Stimulated activated memory B cell treated with anti-CD40 and anti-IgM and Interleukin-4, amounts not matched to agents 10 μg/mL and 1 μg/mL and 100 μg/mL, for 72 hours (primary cell): ENCODE measurements around the gene TTLL8.

Source experiments
- ATAC-seq: fragments of 150-1000 bp; cut with Tn5 transposase; 2 replicates; pipeline ENCODE4 v1.10.0; 2021
- H3K27ac Mint-ChIP-seq: one replicate; pipeline ENCODE4 v1.8.0; 2022; ENCODE audit warnings: mild to moderate bottlenecking, mixed read lengths
- H3K27me3 Mint-ChIP-seq: one replicate; pipeline ENCODE4 v1.8.0; 2022; ENCODE audit warnings: mixed read lengths
- H3K36me3 Mint-ChIP-seq: one replicate; pipeline ENCODE4 v1.8.0; 2022; ENCODE audit warnings: mixed read lengths
- H3K4me1 Mint-ChIP-seq: one replicate; pipeline ENCODE4 v1.8.0; 2022; ENCODE audit warnings: mixed read lengths
- H3K4me3 Mint-ChIP-seq: one replicate; pipeline ENCODE4 v1.8.0; 2022; ENCODE audit warnings: mild to moderate bottlenecking, moderate library complexity, mixed read lengths
- H3K9me3 Mint-ChIP-seq: one replicate; pipeline ENCODE4 v1.8.0; 2022; ENCODE audit warnings: mixed read lengths

TTLL8 gene

DNA sequence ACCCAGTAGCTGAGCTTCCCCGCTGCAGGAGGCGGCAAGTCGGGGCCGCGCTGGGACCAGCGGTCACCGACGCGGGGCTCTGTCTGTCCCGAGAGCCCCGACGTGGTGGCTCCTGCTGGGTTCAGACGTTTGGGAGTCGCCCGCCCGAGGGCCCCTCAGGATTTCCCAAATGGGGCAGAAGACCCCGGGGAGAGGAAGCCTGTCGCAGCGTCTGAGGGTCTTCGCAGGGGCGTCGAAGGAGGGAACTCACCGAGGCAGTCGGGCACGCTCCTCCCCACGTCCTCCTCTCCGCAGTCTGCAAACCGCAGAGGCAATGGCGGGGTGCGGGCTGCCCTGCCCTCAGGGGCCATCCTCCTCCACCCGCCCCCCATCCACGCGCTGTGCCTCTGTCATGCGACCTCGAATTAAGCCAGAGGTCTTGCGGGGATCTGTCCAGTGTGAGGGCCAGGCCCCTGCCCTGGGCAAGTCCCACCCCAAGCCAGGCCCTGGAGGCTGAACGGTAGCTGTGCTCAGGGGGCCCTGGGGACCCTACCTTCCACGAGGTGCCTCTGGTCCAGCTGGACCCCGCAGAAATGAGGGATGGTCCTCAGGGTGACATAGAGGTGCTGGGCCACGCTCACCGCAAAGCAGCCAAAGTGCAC lies 58.0 kb downstream of the TTLL8 start:
- Mint-ChIP-seq H3K4me3 (no peak overlapping the region), H3K9me3 (no peaks in the 10 kb centered on the region), H3K4me1 (peaks cover 17% of the 10 kb centered on the region), H3K27ac (no peak overlapping the region), H3K36me3 (no peaks in the 10 kb centered on the region), H3K27me3 (peaks cover 21% of the 10 kb centered on the region)
- no peak for ATAC-seq

GRCh38 chr22:49999063-49999945 lies 58.8 kb downstream of the TTLL8 start:
- H3K4me3 Mint-ChIP-seq: no peak overlapping the region
- peaks cover 21% of the 10 kb centered on the region for H3K27me3 Mint-ChIP-seq
- no peak for ATAC-seq
- H3K27ac Mint-ChIP-seq: no peak overlapping the region
- peaks cover 18% of the 10 kb centered on the region for H3K4me1 Mint-ChIP-seq
- H3K9me3 Mint-ChIP-seq: no peaks in the 10 kb centered on the region
- no peaks in the 10 kb centered on the region for H3K36me3 Mint-ChIP-seq

GRCh38 chr22:49998718-49999062 lies 59.4 kb downstream of the TTLL8 start:
- H3K4me3 Mint-ChIP-seq: no peak overlapping the region
- H3K27ac Mint-ChIP-seq: no peak overlapping the region
- no peaks in the 10 kb centered on the region for H3K9me3 Mint-ChIP-seq
- H3K36me3 Mint-ChIP-seq: no peaks in the 10 kb centered on the region
- H3K27me3 Mint-ChIP-seq: peaks cover 21% of the 10 kb centered on the region
- H3K4me1 Mint-ChIP-seq: peaks cover 18% of the 10 kb centered on the region
- ATAC-seq: no peak

GRCh38 chr22:49997932-49998717 lies 60.0 kb downstream of the TTLL8 start:
- Mint-ChIP-seq H3K4me3 (no peak overlapping the region), H3K4me1 (peaks cover 22% of the 10 kb centered on the region), H3K27me3 (peaks cover 21% of the 10 kb centered on the region), H3K9me3 (no peaks in the 10 kb centered on the region), H3K27ac (no peak overlapping the region), H3K36me3 (no peaks in the 10 kb centered on the region)
- ATAC-seq: no peak

DNA sequence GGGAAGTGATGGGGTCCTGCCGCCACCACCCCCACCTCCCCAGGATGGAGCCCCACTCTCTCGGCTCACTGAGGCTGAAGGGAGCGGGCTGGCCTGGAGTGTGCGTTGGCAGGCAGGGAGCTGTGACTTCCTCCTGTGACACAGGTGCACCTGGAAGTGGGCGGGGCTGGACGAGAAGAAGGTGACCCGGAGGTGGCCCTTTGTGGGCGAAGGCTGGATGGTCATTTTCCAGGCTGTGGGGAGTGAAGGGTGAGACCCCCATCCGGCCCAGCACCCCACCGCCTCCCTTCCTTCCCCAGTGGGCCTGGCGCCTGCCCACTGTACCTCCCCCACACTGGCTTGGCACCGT lies 60.9 kb downstream of the TTLL8 start:
- H3K4me1 Mint-ChIP-seq: peaks cover 28% of the 10 kb centered on the region
- peaks cover 21% of the 10 kb centered on the region for H3K27me3 Mint-ChIP-seq
- no peak overlapping the region for H3K4me3 Mint-ChIP-seq
- no peak for ATAC-seq
- H3K27ac Mint-ChIP-seq: no peak overlapping the region
- H3K9me3 Mint-ChIP-seq: no peaks in the 10 kb centered on the region
- H3K36me3 Mint-ChIP-seq: no peaks in the 10 kb centered on the region

GRCh38 chr22:49996518-49997250 lies 61.4 kb downstream of the TTLL8 start:
- ATAC-seq: no peak
- H3K9me3 Mint-ChIP-seq: no peaks in the 10 kb centered on the region
- no peak overlapping the region for H3K27ac Mint-ChIP-seq
- peaks cover 21% of the 10 kb centered on the region for H3K27me3 Mint-ChIP-seq
- peaks cover 28% of the 10 kb centered on the region for H3K4me1 Mint-ChIP-seq
- no peak overlapping the region for H3K4me3 Mint-ChIP-seq
- H3K36me3 Mint-ChIP-seq: no peaks in the 10 kb centered on the region

DNA sequence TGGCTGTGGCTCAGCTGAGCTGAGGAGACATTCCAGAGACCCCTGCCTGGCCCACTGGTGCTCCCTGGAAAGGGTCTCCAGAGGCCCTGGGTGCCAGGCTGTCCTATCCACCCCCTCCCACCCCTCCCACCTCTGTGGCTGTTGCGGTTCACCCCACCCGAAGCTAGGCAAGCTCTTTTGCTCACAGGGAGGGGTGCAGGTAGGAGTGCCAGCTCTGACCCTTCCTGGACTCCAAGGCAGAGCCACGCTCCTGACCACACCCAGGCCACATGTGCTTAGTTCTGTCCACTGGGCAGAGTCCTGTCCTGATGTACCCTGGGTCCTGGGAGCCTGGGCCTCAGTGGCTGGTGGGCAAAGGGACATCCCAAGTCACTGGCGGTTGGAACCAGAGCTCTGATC lies 62.0 kb downstream of the TTLL8 start:
- H3K27me3 Mint-ChIP-seq: peaks cover 18% of the 10 kb centered on the region
- peaks cover 2% of the 10 kb centered on the region for H3K9me3 Mint-ChIP-seq
- no peak for ATAC-seq
- no peak overlapping the region for H3K27ac Mint-ChIP-seq
- H3K36me3 Mint-ChIP-seq: peaks cover 2% of the 10 kb centered on the region
- peaks cover 28% of the 10 kb centered on the region for H3K4me1 Mint-ChIP-seq
- H3K4me3 Mint-ChIP-seq: no peak overlapping the region

DNA sequence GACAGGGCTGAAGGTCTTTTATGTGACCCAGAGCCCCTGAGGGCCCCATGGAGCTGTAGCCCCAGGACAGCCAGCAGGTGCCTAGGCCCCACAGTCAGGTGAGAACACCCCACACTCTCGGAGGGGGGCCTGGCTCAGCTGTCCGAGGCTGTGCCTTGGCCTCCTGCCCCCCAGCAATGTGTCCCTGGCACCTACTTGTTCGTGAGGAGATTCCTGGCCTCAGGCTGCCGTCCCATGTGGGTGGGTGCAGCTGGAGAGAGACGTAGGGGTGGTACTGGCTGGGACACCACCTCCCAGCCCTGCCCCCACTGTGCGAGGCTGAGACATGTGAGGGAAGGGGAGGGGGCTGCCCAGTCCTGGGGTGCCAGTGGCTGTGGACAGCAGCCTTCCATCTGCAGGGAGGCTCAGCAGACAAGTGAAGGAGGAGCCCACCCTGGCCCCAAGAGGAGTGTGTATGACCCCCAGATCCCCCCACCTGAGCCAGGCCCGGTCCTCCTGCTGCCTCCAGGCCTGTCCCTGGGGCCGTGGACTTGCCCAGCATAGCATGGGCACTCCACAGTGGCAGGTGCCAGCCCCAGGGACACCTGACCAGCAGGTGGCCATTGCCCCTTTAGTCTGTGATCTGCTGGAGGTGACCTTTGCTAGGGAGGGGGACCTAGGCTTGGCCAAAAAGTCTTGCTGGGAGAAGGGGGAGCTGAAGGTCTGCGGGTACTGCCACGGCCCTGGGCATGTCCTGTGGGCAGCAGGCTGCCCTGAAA lies 62.6 kb downstream of the TTLL8 start:
- H3K9me3 Mint-ChIP-seq: peaks cover 6% of the 10 kb centered on the region

GRCh38 chr22:49995041-49995360 lies 63.1 kb downstream of the TTLL8 start:
- H3K27me3 Mint-ChIP-seq: peaks cover 11% of the 10 kb centered on the region
- no peak for ATAC-seq
- H3K9me3 Mint-ChIP-seq: peaks cover 8% of the 10 kb centered on the region
- peaks cover 28% of the 10 kb centered on the region for H3K4me1 Mint-ChIP-seq
- no peak overlapping the region for H3K4me3 Mint-ChIP-seq
- H3K27ac Mint-ChIP-seq: peak overlapping the region; percentile 55
- peaks cover 7% of the 10 kb centered on the region for H3K36me3 Mint-ChIP-seq

More for the DNA sequence above, 62.6 kb downstream of the TTLL8 start:
- peaks cover 28% of the 10 kb centered on the region for H3K4me1 Mint-ChIP-seq
- H3K4me3 Mint-ChIP-seq: no peak overlapping the region
- peaks cover 12% of the 10 kb centered on the region for H3K27me3 Mint-ChIP-seq
- H3K36me3 Mint-ChIP-seq: peaks cover 7% of the 10 kb centered on the region
- H3K27ac Mint-ChIP-seq: peak overlapping the region; percentile 22
- no peak for ATAC-seq

- Mint-ChIP-seq H3K27ac (peak overlapping the region; percentile 55), H3K27me3 (peaks cover 11% of the 10 kb centered on the region), H3K4me3 (no peak overlapping the region), H3K36me3 (peaks cover 7% of the 10 kb centered on the region), H3K9me3 (peaks cover 8% of the 10 kb centered on the region), H3K4me1 (peaks cover 28% of the 10 kb centered on the region)
- ATAC-seq: no peak
Measured at GRCh38 chr22:49994361-49995040, 63.6 kb downstream of the TTLL8 start.

DNA sequence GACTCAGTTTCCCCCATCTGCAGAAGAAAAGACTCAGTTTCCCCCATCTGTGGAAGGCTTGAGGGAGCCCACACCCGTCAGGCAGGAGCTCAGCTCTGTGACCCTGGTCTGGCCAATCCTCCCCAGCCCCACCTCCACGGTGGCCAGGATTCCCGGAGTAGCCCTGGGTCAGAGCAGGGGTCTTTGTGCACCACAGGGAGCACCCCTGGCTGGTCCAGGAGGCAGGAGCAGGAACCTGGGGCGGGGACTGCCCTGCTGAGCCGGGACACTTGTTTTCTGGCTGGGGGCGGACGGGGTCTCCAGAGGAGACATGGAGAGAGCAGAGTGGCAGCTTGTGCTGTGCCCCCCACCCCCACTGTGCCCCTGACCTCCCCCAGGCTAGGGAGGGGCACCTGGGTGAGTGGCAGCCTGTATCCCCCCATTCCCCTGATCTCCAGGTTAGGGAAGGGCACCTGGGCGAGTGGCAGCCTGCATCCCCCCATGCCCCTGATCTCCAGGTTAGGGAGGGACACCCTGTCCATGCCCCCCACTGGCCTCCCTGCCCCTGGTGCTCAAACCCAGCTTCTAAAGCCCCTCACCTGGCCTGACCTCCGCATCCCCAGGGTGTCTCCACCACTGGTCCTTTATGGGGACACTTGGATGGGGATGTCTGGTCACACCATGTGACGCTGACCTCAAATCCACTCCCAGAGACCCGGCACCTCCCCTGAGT lies 64.3 kb downstream of the TTLL8 start:
- no peak for ATAC-seq
- H3K36me3 Mint-ChIP-seq: peaks cover 7% of the 10 kb centered on the region
- H3K9me3 Mint-ChIP-seq: peaks cover 8% of the 10 kb centered on the region
- H3K27ac Mint-ChIP-seq: peak overlapping the region; percentile 57
- H3K4me3 Mint-ChIP-seq: no peak overlapping the region
- H3K4me1 Mint-ChIP-seq: peaks cover 28% of the 10 kb centered on the region
- peaks cover 8% of the 10 kb centered on the region for H3K27me3 Mint-ChIP-seq

- Mint-ChIP-seq H3K4me1 (peaks cover 28% of the 10 kb centered on the region), H3K36me3 (peaks cover 7% of the 10 kb centered on the region), H3K27ac (peak overlapping the region; percentile 57), H3K27me3 (peaks cover under 1% of the 10 kb centered on the region), H3K9me3 (peaks cover 8% of the 10 kb centered on the region), H3K4me3 (peak overlapping the region; percentile 58)
- peak; percentile 87 for ATAC-seq
Measured at GRCh38 chr22:49992921-49993648, 65.0 kb downstream of the TTLL8 start.

GRCh38 chr22:49991907-49992533 lies 66.1 kb downstream of the TTLL8 start:
- Mint-ChIP-seq H3K36me3 (peaks cover 7% of the 10 kb centered on the region), H3K27ac (no peak overlapping the region), H3K4me3 (no peak overlapping the region), H3K27me3 (no peaks in the 10 kb centered on the region), H3K9me3 (peaks cover 8% of the 10 kb centered on the region), H3K4me1 (peaks cover 23% of the 10 kb centered on the region)
- no peak for ATAC-seq
